Endodermal cell (in vitro differentiated cells): Measurements from ENCODE around the gene RALGPS1. TPM values are rescaled to one million over a fixed set of nuclear protein-coding genes. Genes with fewer than 3 reads are reported as not detected.

ENCODE experiments used
- DNase-seq: peaks from one replicate; pipeline ENCODE4 v3.0.0-alpha.2; 2017
- H3K27ac ChIP-seq: 2 replicates; pipeline ENCODE4 v1.5.1; 2013; ENCODE audit warnings: mild to moderate bottlenecking, low read depth, low read length, moderate library complexity
- H3K27me3 ChIP-seq: 2 replicates; pipeline ENCODE4 v1.6.1; 2013; ENCODE audit warnings: mild to moderate bottlenecking, low read length, moderate library complexity; ENCODE audit not compliant: insufficient read depth, control insufficient read depth, poor library complexity, severe bottlenecking
- H3K36me3 ChIP-seq: 2 replicates; pipeline ENCODE4 v1.7.0; 2013; ENCODE audit warnings: mild to moderate bottlenecking, low read length, moderate library complexity; ENCODE audit not compliant: control insufficient read depth, insufficient read depth
- H3K4me1 ChIP-seq: one replicate; pipeline ENCODE4 v1.7.0; 2013; ENCODE audit warnings: low read length; ENCODE audit not compliant: control insufficient read depth, insufficient read depth
- H3K4me3 ChIP-seq: 2 replicates; pipeline ENCODE4 v1.5.1; 2013; ENCODE audit warnings: mild to moderate bottlenecking, low read length, moderate library complexity
- H3K9ac ChIP-seq: 2 replicates; pipeline ENCODE4 v1.6.1; 2013; ENCODE audit warnings: mild to moderate bottlenecking, low read length, moderate library complexity; ENCODE audit not compliant: poor library complexity, severe bottlenecking; ENCODE audit errors: extremely low read depth
- H3K9me3 ChIP-seq: 2 replicates; pipeline ENCODE4 v1.6.1; 2013; ENCODE audit warnings: mild to moderate bottlenecking, low read length, moderate library complexity; ENCODE audit not compliant: control insufficient read depth
- H3K27ac Mint-ChIP-seq: 2 replicates; pipeline ENCODE4 v1.8.0; 2020; ENCODE audit warnings: mixed read lengths
- H3K27me3 Mint-ChIP-seq: 2 replicates; pipeline ENCODE4 v1.8.0; 2021; ENCODE audit warnings: mild to moderate bottlenecking, mixed read lengths; ENCODE audit not compliant: insufficient read depth
- H3K36me3 Mint-ChIP-seq: 2 replicates; pipeline ENCODE4 v1.8.0; 2020; ENCODE audit warnings: low read depth, mixed read lengths
- H3K4me1 Mint-ChIP-seq: 2 replicates; pipeline ENCODE4 v1.8.0; 2020; ENCODE audit warnings: mixed read lengths
- H3K4me3 Mint-ChIP-seq: 2 replicates; pipeline ENCODE4 v1.8.0; 2020; ENCODE audit warnings: mild to moderate bottlenecking, moderate library complexity, mixed read lengths
- H3K9me3 Mint-ChIP-seq: 2 replicates; pipeline ENCODE4 v1.8.0; 2020; ENCODE audit warnings: mild to moderate bottlenecking, mixed read lengths
- WGBS, 2 experiments: methylation state at CpG; one replicate each; pipeline versions ENCODE4 v1.1.5 to v1.1.7; 2013; ENCODE audit warnings: missing lambda C conversion rate in 2 of 2, mixed read lengths in 1 of 2; ENCODE audit not compliant: insufficient coverage in 1 of 2, insufficient read length in 1 of 2; 5-methylcytosine and 5-hydroxymethylcytosine counted together
- total RNA-seq, 2 donors: library from RNA; stranded (reverse); fragmentation: NEBNext Ultra II Directional in 1 of 2; extraction: Animal tissue kit (Norgen Biotek cat#: 25700) in 1 of 2; gene quantifications; 2 replicates in 1 of 2; 3 replicates in 1 of 2; pipeline ENCODE4 v1.2.1, GENCODE V29; 2021
- TF ChIP-seq, protein P1 (sequence below): fragments of 200-600 bp; sonication (generic); conservative IDR thresholded peaks from 2 replicates; pipeline ENCODE4 v1.5.0; 2021; ENCODE audit warnings: antibody characterized with exemption, mild to moderate bottlenecking

Gene RALGPS1
- total RNA-seq, 2 donors from 2014 or later: 23.3 to 25.0 TPM

DNA sequence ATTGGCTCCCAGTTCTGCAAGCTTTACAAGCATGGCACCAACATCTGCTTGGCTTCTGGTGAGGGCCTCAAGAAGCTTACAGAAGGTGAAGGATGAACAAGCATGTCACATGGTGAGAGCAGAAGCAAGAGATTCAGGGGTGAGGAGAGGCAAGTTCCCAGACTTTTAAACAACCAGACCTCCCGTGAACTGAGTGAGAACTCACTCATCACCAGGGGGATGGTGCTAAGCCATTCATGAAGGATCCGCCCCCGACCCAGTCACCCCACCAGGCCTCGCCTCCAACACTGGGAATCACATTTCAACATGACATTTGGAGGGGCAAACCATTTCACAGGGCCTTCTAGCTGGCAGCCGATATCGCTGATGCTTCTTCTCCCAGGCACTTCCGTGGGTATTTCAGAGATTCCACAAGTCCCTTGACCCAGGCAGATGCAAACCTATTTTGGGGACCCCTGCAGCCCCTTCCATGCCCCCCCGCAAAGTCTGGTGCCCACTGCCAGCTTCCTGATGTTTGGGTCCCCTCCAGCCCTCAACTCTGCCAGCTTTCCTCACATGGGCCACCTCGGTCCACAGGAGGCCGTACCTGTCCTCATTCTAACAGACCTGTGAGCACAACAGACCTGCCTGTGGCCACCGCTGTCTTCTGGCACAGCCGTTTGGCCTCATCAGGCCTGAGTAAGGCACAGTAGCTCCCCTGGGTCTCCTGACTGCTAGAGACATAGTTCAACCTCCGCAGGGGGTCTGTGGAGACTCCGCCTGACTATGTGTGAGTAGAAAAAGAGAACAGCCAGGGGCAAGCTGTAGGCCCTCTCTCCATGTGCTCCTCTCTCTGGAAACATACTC, 268.5 kb downstream of the RALGPS1 start:
- no peaks in the 10 kb centered on the region for H3K27me3 ChIP-seq
- H3K9me3 ChIP-seq: no peaks in the 10 kb centered on the region
- Mint-ChIP-seq H3K36me3 (no peaks in the 10 kb centered on the region), H3K27me3 (no peaks in the 10 kb centered on the region), H3K4me1 (peaks cover 22% of the 10 kb centered on the region), H3K9me3 (no peaks in the 10 kb centered on the region), H3K27ac (no peak overlapping the region), H3K4me3 (no peak overlapping the region)
- H3K36me3 ChIP-seq: no peaks in the 10 kb centered on the region
- DNase-seq: peak; percentile 74
- H3K9ac ChIP-seq: no peak overlapping the region
- no peak overlapping the region for H3K4me3 ChIP-seq
- H3K27ac ChIP-seq: no peak overlapping the region
- WGBS, 2 experiments: 92% methylated on average over 12 to 14 of the region's 14 CpGs
- TF ChIP-seq, protein P1, sequence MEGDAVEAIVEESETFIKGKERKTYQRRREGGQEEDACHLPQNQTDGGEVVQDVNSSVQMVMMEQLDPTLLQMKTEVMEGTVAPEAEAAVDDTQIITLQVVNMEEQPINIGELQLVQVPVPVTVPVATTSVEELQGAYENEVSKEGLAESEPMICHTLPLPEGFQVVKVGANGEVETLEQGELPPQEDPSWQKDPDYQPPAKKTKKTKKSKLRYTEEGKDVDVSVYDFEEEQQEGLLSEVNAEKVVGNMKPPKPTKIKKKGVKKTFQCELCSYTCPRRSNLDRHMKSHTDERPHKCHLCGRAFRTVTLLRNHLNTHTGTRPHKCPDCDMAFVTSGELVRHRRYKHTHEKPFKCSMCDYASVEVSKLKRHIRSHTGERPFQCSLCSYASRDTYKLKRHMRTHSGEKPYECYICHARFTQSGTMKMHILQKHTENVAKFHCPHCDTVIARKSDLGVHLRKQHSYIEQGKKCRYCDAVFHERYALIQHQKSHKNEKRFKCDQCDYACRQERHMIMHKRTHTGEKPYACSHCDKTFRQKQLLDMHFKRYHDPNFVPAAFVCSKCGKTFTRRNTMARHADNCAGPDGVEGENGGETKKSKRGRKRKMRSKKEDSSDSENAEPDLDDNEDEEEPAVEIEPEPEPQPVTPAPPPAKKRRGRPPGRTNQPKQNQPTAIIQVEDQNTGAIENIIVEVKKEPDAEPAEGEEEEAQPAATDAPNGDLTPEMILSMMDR: no peak
- H3K4me1 ChIP-seq: no peaks in the 10 kb centered on the region

DNA sequence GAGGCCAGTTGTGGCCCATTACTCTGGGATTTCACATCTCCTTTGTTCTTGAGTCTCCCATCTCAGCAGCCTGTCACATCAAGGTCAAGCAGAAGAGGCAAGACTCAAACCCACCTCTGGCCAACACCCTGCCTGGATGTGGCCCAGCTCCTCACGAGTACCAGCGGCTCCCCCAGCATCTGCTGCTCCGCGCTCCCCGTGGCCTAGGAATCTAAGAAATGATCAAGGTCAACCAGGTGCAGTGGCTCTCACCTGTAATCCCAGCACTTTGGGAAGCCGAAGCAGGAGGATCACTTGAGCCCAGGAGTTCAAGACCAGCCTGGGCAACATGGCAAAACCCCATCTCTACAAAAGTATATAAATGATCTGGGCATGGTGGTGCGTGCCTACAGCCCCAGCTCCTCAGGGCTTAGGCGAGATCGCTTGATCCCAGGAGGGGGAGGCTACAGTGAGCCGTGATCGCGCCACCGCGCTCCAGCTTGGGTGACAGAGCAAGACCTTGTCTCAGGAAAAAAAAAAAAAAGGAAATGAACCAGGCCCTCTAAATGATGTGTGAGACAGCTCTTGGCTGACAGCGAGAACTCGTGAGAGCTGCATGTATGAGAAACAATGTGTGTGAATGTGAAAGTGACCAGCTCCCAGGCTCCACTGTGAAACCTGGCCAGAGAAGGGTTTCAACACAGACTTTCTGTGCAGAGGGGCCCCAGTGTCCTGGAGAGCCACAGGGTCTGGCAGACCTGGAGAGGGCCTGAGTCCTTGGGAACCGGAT, 269.4 kb downstream of the RALGPS1 start:
- H3K4me1 ChIP-seq: no peaks in the 10 kb centered on the region
- Mint-ChIP-seq H3K27me3 (no peaks in the 10 kb centered on the region), H3K9me3 (no peaks in the 10 kb centered on the region), H3K27ac (peak overlapping the region; percentile 25), H3K4me1 (peaks cover 22% of the 10 kb centered on the region), H3K4me3 (no peak overlapping the region), H3K36me3 (no peaks in the 10 kb centered on the region)
- H3K9ac ChIP-seq: no peak overlapping the region
- no peaks in the 10 kb centered on the region for H3K27me3 ChIP-seq
- H3K4me3 ChIP-seq: no peak overlapping the region
- no peaks in the 10 kb centered on the region for H3K36me3 ChIP-seq
- no peaks in the 10 kb centered on the region for H3K9me3 ChIP-seq
- DNase-seq: no peak
- TF ChIP-seq, protein P1: no peak
- no peak overlapping the region for H3K27ac ChIP-seq
- 91 to 96% methylated on average over 16 to 17 of the region's 17 CpGs for WGBS, 2 experiments

- DNase-seq: no peak
- no peaks in the 10 kb centered on the region for H3K27me3 Mint-ChIP-seq
- peaks cover 22% of the 10 kb centered on the region for H3K4me1 Mint-ChIP-seq
- Histone ChIP-seq H3K4me3 (no peak overlapping the region), H3K36me3 (no peaks in the 10 kb centered on the region), H3K4me1 (no peaks in the 10 kb centered on the region), H3K27me3 (no peaks in the 10 kb centered on the region), H3K9me3 (no peaks in the 10 kb centered on the region), H3K27ac (no peak overlapping the region), H3K9ac (no peak overlapping the region)
- no peak overlapping the region for H3K27ac Mint-ChIP-seq
- no peaks in the 10 kb centered on the region for H3K36me3 Mint-ChIP-seq
- WGBS, 2 experiments: 92 to 99% methylated on average over 9 to 10 of the region's 10 CpGs
- H3K4me3 Mint-ChIP-seq: no peak overlapping the region
- no peaks in the 10 kb centered on the region for H3K9me3 Mint-ChIP-seq
- TF ChIP-seq, protein P1: no peak
Measured at GRCh38 chr9:127184641-127185040, 270.1 kb downstream of the RALGPS1 start.
